ENCODE data around the gene ANP32B. TPM values are rescaled to one million over a fixed set of nuclear protein-coding genes. Genes with fewer than 3 reads are reported as not detected.

ANP32B gene
- total RNA-seq, 1 donor from 2014 or later = 98.5 TPM

DNA sequence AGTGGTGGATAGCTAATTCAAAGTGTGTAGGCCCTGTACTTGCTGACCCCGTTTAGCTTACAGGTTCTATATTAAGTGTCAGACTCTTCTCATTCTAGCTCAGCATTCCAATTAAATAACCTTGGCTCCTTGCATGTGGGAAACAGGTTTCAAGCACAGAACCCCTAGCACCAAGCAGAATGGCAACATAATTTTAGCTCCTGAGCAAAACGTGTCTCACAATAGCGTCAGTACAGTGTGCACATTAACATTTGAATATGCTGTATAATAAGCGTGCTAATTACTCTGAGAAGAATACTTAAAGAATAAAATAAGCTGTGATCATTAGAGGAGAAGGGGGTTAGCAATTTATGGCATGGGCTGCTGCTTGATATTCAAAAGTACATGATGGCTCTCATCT lies 21.0 kb upstream of the ANP32B start:
- Mint-ChIP-seq H3K4me3 (ENCODE audit: unreplicated experiment) (no peak overlapping the region), H3K9me3 (ENCODE audit: unreplicated experiment) (no peaks in the 10 kb centered on the region), H3K4me1 (ENCODE audit: low read depth, unreplicated experiment) (peaks cover 5% of the 10 kb centered on the region), H3K36me3 (ENCODE audit: low read depth, unreplicated experiment) (no peaks in the 10 kb centered on the region), H3K27ac (ENCODE audit: unreplicated experiment) (no peak overlapping the region), H3K27me3 (ENCODE audit: low read depth, unreplicated experiment) (peaks cover 11% of the 10 kb centered on the region)
- H3K4me3 ChIP-seq (ENCODE audit: insufficient read depth, low read depth, low read length) = no peak overlapping the region
- FAIRE-seq (no peak), DNase-seq (ENCODE audit: low read depth) (no peak)
- no peak overlapping the region for H3K4me2 ChIP-seq (ENCODE audit: low read length)
- H3K27me3 ChIP-seq (ENCODE audit: insufficient read depth, low read length) = peaks cover 12% of the 10 kb centered on the region
- no peaks in the 10 kb centered on the region for H3K9me3 ChIP-seq (ENCODE audit: insufficient read depth, low read depth, low read length)
- no peaks in the 10 kb centered on the region for H4K20me1 ChIP-seq (ENCODE audit: insufficient read depth, low read length)
- no peaks in the 10 kb centered on the region for H3K4me1 ChIP-seq (ENCODE audit: insufficient read depth, low read length)
- H3K36me3 ChIP-seq (ENCODE audit: insufficient read depth, low read length) = no peaks in the 10 kb centered on the region
- no peaks in the 10 kb centered on the region for H3K79me2 ChIP-seq (ENCODE audit: insufficient read depth, low read length)
- TF ChIP-seq, protein P1, sequence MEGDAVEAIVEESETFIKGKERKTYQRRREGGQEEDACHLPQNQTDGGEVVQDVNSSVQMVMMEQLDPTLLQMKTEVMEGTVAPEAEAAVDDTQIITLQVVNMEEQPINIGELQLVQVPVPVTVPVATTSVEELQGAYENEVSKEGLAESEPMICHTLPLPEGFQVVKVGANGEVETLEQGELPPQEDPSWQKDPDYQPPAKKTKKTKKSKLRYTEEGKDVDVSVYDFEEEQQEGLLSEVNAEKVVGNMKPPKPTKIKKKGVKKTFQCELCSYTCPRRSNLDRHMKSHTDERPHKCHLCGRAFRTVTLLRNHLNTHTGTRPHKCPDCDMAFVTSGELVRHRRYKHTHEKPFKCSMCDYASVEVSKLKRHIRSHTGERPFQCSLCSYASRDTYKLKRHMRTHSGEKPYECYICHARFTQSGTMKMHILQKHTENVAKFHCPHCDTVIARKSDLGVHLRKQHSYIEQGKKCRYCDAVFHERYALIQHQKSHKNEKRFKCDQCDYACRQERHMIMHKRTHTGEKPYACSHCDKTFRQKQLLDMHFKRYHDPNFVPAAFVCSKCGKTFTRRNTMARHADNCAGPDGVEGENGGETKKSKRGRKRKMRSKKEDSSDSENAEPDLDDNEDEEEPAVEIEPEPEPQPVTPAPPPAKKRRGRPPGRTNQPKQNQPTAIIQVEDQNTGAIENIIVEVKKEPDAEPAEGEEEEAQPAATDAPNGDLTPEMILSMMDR (IDR thresholded peaks at IDR 0.05; ENCODE audit: insufficient read depth, low read depth, low read length) = no peak
- TF ChIP-seq EZH2 (IDR thresholded peaks at IDR 0.05; ENCODE audit: insufficient read depth, low read length) = no peak
- H3K27ac ChIP-seq (ENCODE audit: low read depth, low read length) = no peak overlapping the region
- no peak overlapping the region for H2AFZ ChIP-seq (ENCODE audit: low read depth, low read length)
- no peak overlapping the region for H3K9ac ChIP-seq (ENCODE audit: low read length)

DNA sequence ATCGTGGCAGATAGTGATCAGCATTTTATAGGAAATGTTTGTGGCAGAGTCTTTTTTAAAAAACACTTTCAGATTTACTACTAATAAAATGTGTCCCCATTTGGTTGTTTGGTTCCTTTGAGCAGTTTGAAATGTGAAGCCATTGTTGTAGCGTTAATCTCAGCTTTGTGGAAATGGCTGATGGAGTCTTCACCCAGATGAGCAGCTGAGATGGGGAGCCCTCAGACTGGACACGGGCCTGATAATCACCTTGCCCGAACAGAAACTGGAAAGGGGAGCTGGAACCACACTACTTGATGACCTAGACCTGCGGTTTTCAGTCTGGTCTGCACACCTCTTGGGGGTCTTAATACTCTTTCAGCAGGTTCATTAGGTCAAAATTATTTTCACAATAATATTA lies 20.6 kb upstream of the ANP32B start:
- H2AFZ ChIP-seq (ENCODE audit: low read depth, low read length) = no peak overlapping the region
- H3K4me1 ChIP-seq (ENCODE audit: insufficient read depth, low read length) = no peaks in the 10 kb centered on the region
- FAIRE-seq (no peak), DNase-seq (ENCODE audit: low read depth) (no peak)
- H3K27me3 ChIP-seq (ENCODE audit: insufficient read depth, low read length) = peaks cover 12% of the 10 kb centered on the region
- peaks cover 5% of the 10 kb centered on the region for H3K4me1 Mint-ChIP-seq (ENCODE audit: low read depth, unreplicated experiment)
- no peaks in the 10 kb centered on the region for H3K36me3 Mint-ChIP-seq (ENCODE audit: low read depth, unreplicated experiment)
- H3K36me3 ChIP-seq (ENCODE audit: insufficient read depth, low read length) = no peaks in the 10 kb centered on the region
- no peaks in the 10 kb centered on the region for H3K9me3 Mint-ChIP-seq (ENCODE audit: unreplicated experiment)
- H3K27ac ChIP-seq (ENCODE audit: low read depth, low read length) = no peak overlapping the region
- H3K27ac Mint-ChIP-seq (ENCODE audit: unreplicated experiment) = no peak overlapping the region
- H3K9me3 ChIP-seq (ENCODE audit: insufficient read depth, low read depth, low read length) = no peaks in the 10 kb centered on the region
- H3K4me2 ChIP-seq (ENCODE audit: low read length) = no peak overlapping the region
- TF ChIP-seq, protein P1 (IDR thresholded peaks at IDR 0.05; ENCODE audit: insufficient read depth, low read depth, low read length) = no peak
- TF ChIP-seq EZH2 (IDR thresholded peaks at IDR 0.05; ENCODE audit: insufficient read depth, low read length) = no peak
- no peaks in the 10 kb centered on the region for H3K79me2 ChIP-seq (ENCODE audit: insufficient read depth, low read length)
- peaks cover 12% of the 10 kb centered on the region for H3K27me3 Mint-ChIP-seq (ENCODE audit: low read depth, unreplicated experiment)
- H3K9ac ChIP-seq (ENCODE audit: low read length) = no peak overlapping the region
- no peak overlapping the region for H3K4me3 Mint-ChIP-seq (ENCODE audit: unreplicated experiment)
- H3K4me3 ChIP-seq (ENCODE audit: insufficient read depth, low read depth, low read length) = no peak overlapping the region
- H4K20me1 ChIP-seq (ENCODE audit: insufficient read depth, low read length) = no peaks in the 10 kb centered on the region

DNA sequence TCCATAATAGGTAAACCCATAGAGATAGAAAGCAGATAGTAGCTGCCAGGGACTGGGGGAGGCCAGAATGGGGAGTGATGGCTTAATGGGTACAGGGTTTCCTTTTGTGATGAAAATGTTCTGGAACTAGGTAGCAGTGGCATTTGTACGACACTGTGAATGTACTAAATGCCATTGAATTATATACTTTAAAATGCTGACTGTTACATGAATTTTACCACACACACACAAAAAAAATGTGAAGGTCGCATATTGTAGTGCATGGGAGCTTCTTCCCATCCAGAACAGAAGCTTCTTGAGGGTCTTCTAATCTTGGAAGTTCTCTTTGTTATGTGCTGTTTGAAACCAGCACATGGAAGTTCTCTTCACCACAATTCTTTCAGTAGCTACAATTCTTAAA lies 19.9 kb upstream of the ANP32B start:
- peaks cover 14% of the 10 kb centered on the region for H3K27me3 Mint-ChIP-seq (ENCODE audit: low read depth, unreplicated experiment)
- Histone ChIP-seq H3K9ac (ENCODE audit: low read length) (no peak overlapping the region), H4K20me1 (ENCODE audit: insufficient read depth, low read length) (no peaks in the 10 kb centered on the region), H3K9me3 (ENCODE audit: insufficient read depth, low read depth, low read length) (no peaks in the 10 kb centered on the region), H2AFZ (ENCODE audit: low read depth, low read length) (no peak overlapping the region), H3K79me2 (ENCODE audit: insufficient read depth, low read length) (no peaks in the 10 kb centered on the region), H3K27me3 (ENCODE audit: insufficient read depth, low read length) (peaks cover 12% of the 10 kb centered on the region), H3K4me2 (ENCODE audit: low read length) (no peak overlapping the region), H3K4me1 (ENCODE audit: insufficient read depth, low read length) (no peaks in the 10 kb centered on the region), H3K27ac (ENCODE audit: low read depth, low read length) (no peak overlapping the region), H3K36me3 (ENCODE audit: insufficient read depth, low read length) (no peaks in the 10 kb centered on the region), H3K4me3 (ENCODE audit: insufficient read depth, low read depth, low read length) (no peak overlapping the region)
- peaks cover 5% of the 10 kb centered on the region for H3K4me1 Mint-ChIP-seq (ENCODE audit: low read depth, unreplicated experiment)
- DNase-seq (ENCODE audit: low read depth) = no peak
- no peak for FAIRE-seq
- H3K27ac Mint-ChIP-seq (ENCODE audit: unreplicated experiment) = no peak overlapping the region
- no peaks in the 10 kb centered on the region for H3K36me3 Mint-ChIP-seq (ENCODE audit: low read depth, unreplicated experiment)
- no peaks in the 10 kb centered on the region for H3K9me3 Mint-ChIP-seq (ENCODE audit: unreplicated experiment)
- H3K4me3 Mint-ChIP-seq (ENCODE audit: unreplicated experiment) = no peak overlapping the region
- TF ChIP-seq, protein P1 (IDR thresholded peaks at IDR 0.05; ENCODE audit: insufficient read depth, low read depth, low read length) = no peak
- no peak for TF ChIP-seq EZH2 (IDR thresholded peaks at IDR 0.05; ENCODE audit: insufficient read depth, low read length)

Data from astrocyte (in vitro differentiated cells and primary cell).